A673 (cell line): Measurements from ENCODE around the gene ADAMTSL1. TPM values are rescaled to one million over a fixed set of nuclear protein-coding genes. Genes with fewer than 3 reads are reported as not detected.

Experiments
- BruUV-seq: library from RNA; stranded (reverse); fragments of 400-500 nt; replicated peaks from 2 replicates; lab custom pipeline; 2021; lab: Mats Ljungman, UMichigan
- CTCF ChIA-PET: fragments of 300-600 bp; sonication (Branson Sonifier 250); formaldehyde crosslinking; loops from one replicate; lab custom pipeline; 2022; ENCODE audit warnings: antibody characterized with exemption; lab: Charles Lee
- POLR2A ChIA-PET: fragments of 300-600 bp; sonication (Branson Sonifier 250); formaldehyde crosslinking; loops from one replicate; lab custom pipeline; 2022; ENCODE audit warnings: antibody characterized with exemption; ENCODE audit not compliant: low non-redundant PET; lab: Charles Lee
- DNase-seq: peaks from one replicate; pipeline ENCODE4 v3.0.0-alpha.2; 2015; ENCODE audit warnings: low spot score
- H3K27ac ChIP-seq: fragments of 200-600 bp; sonication (generic); 2 replicates; pipeline ENCODE4 v1.5.1; 2016; ENCODE audit warnings: mixed run types, low read depth, mild to moderate bottlenecking, mixed read lengths, antibody characterized with exemption, low read length; ENCODE audit not compliant: poor library complexity, severe bottlenecking
- H3K27me3 ChIP-seq: fragments of 200-600 bp; sonication (generic); replicated peaks from 2 replicates; pipeline ENCODE4 v1.6.1; 2017; ENCODE audit warnings: mixed run types, low read depth, mild to moderate bottlenecking, mixed read lengths, antibody characterized with exemption, low read length; ENCODE audit not compliant: insufficient read depth, poor library complexity
- H3K36me3 ChIP-seq: fragments of 200-600 bp; sonication (generic); 2 replicates; pipeline ENCODE4 v1.6.1; 2016; ENCODE audit warnings: mixed run types, mild to moderate bottlenecking, mixed read lengths, antibody characterized with exemption, low read length; ENCODE audit not compliant: insufficient read depth, poor library complexity, severe bottlenecking
- H3K4me1 ChIP-seq: fragments of 200-600 bp; sonication (generic); 2 replicates; pipeline ENCODE4 v1.6.1; 2017; ENCODE audit warnings: mixed run types, mild to moderate bottlenecking, mixed read lengths, antibody characterized with exemption, low read length; ENCODE audit not compliant: insufficient read depth, poor library complexity, severe bottlenecking
- H3K4me3 ChIP-seq: fragments of 200-600 bp; sonication (generic); 2 replicates; pipeline ENCODE4 v1.5.1; 2016; ENCODE audit warnings: low read depth, mixed run types, mild to moderate bottlenecking, mixed read lengths, low read length; ENCODE audit not compliant: poor library complexity, severe bottlenecking
- H3K9me3 ChIP-seq: fragments of 200-600 bp; sonication (generic); 2 replicates; pipeline ENCODE4 v1.6.1; 2016; ENCODE audit warnings: mixed run types, low read depth, mild to moderate bottlenecking, mixed read lengths, antibody characterized with exemption, low read length; ENCODE audit not compliant: poor library complexity, severe bottlenecking
- EZH2 ChIP-seq: fragments of 200-600 bp; sonication (generic); IDR thresholded peaks from 2 replicates; pipeline ENCODE4 v1.6.1; 2017; ENCODE audit warnings: borderline replicate concordance, low read depth, mild to moderate bottlenecking, mixed read lengths, antibody characterized with exemption, low read length; ENCODE audit not compliant: poor library complexity, severe bottlenecking
- intact Hi-C: fragments of 100-400 bp; cut with micrococcal nuclease; formaldehyde crosslinking; loops from one replicate; pipeline ENCODE4 v1.10.0; 2022; ENCODE audit not compliant: unreplicated experiment
- total RNA-seq: library from RNA; stranded (reverse); gene quantifications from 2 replicates; pipeline ENCODE4 v1.2.3, GENCODE V29; 2021
- TF ChIP-seq, protein P1 (sequence below): fragments of 300-800, 200-600 bp; sonication (generic); conservative IDR thresholded peaks from 2 replicates; pipeline ENCODE4 v1.5.1; 2017; ENCODE audit warnings: low read depth, mild to moderate bottlenecking, antibody characterized with exemption, low read length, moderate library complexity, mixed read lengths

The ADAMTSL1 gene
- total RNA-seq, 1 experiment from 2014 or later: not detected

DNA sequence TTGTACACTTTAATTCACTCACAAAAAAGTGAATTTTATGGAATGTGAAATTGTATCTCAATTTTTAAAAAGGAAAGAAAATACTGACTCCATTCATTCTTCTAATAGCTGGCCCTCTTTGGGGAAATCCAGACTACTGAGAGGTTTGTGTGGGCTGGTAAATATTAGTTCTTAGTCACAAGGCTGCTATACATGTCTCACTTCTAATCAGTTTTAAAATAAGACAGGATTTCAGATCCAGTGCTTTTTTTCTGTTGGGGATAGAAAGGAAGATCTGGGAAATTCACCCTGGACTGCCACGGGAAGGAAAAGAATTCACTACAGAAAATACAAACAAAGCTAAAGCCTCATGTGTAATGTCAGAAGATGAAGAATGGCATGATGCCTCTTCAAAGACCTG lies 32.7 kb upstream of the ADAMTSL1 start:
- ChIA-PET POLR2A (no interaction called here), CTCF (no interaction called here)
- H3K4me3 ChIP-seq: no peak overlapping the region
- no peaks in the 10 kb centered on the region for H3K4me1 ChIP-seq
- H3K27ac ChIP-seq: no peak overlapping the region
- no peaks in the 10 kb centered on the region for H3K9me3 ChIP-seq
- intact Hi-C loops: loop anchor here (5.0 kb wide), 1 partner anchor 184 kb away; no protein-coding TSS in a partner anchor
- TF ChIP-seq, protein P1, sequence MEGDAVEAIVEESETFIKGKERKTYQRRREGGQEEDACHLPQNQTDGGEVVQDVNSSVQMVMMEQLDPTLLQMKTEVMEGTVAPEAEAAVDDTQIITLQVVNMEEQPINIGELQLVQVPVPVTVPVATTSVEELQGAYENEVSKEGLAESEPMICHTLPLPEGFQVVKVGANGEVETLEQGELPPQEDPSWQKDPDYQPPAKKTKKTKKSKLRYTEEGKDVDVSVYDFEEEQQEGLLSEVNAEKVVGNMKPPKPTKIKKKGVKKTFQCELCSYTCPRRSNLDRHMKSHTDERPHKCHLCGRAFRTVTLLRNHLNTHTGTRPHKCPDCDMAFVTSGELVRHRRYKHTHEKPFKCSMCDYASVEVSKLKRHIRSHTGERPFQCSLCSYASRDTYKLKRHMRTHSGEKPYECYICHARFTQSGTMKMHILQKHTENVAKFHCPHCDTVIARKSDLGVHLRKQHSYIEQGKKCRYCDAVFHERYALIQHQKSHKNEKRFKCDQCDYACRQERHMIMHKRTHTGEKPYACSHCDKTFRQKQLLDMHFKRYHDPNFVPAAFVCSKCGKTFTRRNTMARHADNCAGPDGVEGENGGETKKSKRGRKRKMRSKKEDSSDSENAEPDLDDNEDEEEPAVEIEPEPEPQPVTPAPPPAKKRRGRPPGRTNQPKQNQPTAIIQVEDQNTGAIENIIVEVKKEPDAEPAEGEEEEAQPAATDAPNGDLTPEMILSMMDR: no peak
- TF ChIP-seq EZH2: no peak
- H3K36me3 ChIP-seq: no peaks in the 10 kb centered on the region
- BruUV-seq: no TSS peak
- no peaks in the 10 kb centered on the region for H3K27me3 ChIP-seq
- DNase-seq: no peak

DNA sequence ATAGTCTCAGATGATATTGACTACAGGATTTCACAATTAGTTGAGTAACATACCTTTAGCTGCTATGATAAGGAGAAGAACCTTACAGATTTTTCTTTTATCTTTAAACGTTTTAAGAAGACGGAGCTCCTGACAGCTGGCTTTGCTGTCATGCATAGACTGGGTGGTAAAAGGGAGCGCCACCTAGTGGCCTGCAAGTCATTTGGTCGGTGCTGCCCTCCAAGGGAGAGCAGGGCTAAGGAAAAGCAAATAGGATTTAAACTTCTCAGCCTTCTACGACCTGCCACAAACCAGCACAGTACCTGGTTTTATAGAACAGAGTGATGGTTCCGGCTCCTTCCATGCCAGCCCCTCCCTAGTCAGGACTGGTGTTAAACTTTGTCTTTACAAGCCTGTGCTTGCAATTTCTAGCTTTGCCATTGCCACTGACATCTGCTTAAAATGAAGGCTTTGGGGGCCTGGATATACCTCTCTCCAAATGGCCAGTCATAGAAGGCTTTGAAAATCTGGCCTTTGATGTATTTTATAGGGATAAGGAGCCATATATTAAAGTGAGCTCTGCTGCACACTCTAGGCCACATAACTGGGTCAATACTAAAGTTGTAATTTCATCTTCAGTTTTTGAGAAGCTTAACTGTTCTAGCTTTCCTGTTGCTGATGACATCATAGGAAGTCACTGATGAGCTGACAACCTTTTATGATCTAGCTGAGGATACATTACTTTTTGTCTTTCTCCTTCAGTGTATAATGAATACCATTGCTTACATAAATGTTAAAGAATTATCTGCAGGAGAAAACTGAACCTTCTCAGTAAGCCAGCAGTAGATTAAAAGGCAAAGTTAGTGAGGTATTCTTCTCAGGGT lies 31.1 kb upstream of the ADAMTSL1 start:
- BruUV-seq: no TSS peak
- H3K36me3 ChIP-seq: no peaks in the 10 kb centered on the region
- CTCF ChIA-PET: interaction anchor here (0.8 kb wide), 1 partner anchor 10 kb away, joined by 3 read pairs; no protein-coding TSS in a partner anchor
- H3K4me3 ChIP-seq: no peak overlapping the region
- no peak overlapping the region for H3K27ac ChIP-seq
- no peaks in the 10 kb centered on the region for H3K9me3 ChIP-seq
- intact Hi-C loops: loop anchor here (5.0 kb wide), 1 partner anchor 186 kb away; no protein-coding TSS in a partner anchor
- no peak for TF ChIP-seq EZH2
- TF ChIP-seq, protein P1: peak; percentile 72
- peak; percentile 52 for DNase-seq
- H3K27me3 ChIP-seq: no peaks in the 10 kb centered on the region
- POLR2A ChIA-PET: interaction anchor here (0.7 kb wide), 1 partner anchor 349 kb away, joined by 3 read pairs; no protein-coding TSS in a partner anchor
- no peaks in the 10 kb centered on the region for H3K4me1 ChIP-seq

GRCh38 chr9:18447131-18447530 lies 26.8 kb upstream of the ADAMTSL1 start:
- intact Hi-C loops: no loop called here
- BruUV-seq: no TSS peak

More at GRCh38 chr9:18447131-18447530, 26.8 kb upstream of the ADAMTSL1 start:
- ChIA-PET CTCF (no interaction called here), POLR2A (no interaction called here)
- Histone ChIP-seq H3K27ac (no peak overlapping the region), H3K4me1 (no peaks in the 10 kb centered on the region), H3K4me3 (no peak overlapping the region), H3K36me3 (no peaks in the 10 kb centered on the region), H3K9me3 (no peaks in the 10 kb centered on the region), H3K27me3 (no peaks in the 10 kb centered on the region)
- no peak for DNase-seq
- TF ChIP-seq, protein P1: no peak
- TF ChIP-seq EZH2: no peak
